HEK293 (cell line): ENCODE data around the gene C19orf47.

Experiments used
- CTCF ChIP-seq: fragments of 450-650 bp; formaldehyde crosslinking; IDR thresholded peaks from 2 replicates; pipeline ENCODE4 v1.5.1; 2016; ENCODE audit warnings: missing biosample characterization, missing genetic modification characterization
- GFI1B ChIP-seq: fragments of 450-650 bp; formaldehyde crosslinking; IDR thresholded peaks from 2 replicates; pipeline ENCODE4 v1.5.1; 2016; ENCODE audit warnings: missing biosample characterization, missing genetic modification characterization
- INSM2 ChIP-seq: fragments of 450-650 bp; formaldehyde crosslinking; IDR thresholded peaks from 2 replicates; pipeline ENCODE4 v1.5.1; 2016; ENCODE audit warnings: missing biosample characterization, missing genetic modification characterization
- KLF17 ChIP-seq: fragments of 450-650 bp; formaldehyde crosslinking; IDR thresholded peaks from 2 replicates; pipeline ENCODE4 v1.5.1; 2016; ENCODE audit warnings: missing biosample characterization, missing genetic modification characterization
- KLF7 ChIP-seq: fragments of 450-650 bp; formaldehyde crosslinking; IDR thresholded peaks from 2 replicates; pipeline ENCODE4 v1.5.1; 2016; ENCODE audit warnings: missing biosample characterization, missing genetic modification characterization, borderline replicate concordance
- MEIS1 ChIP-seq: sonication (generic); formaldehyde crosslinking; IDR thresholded peaks from 2 replicates; pipeline ENCODE4 v1.8.1; 2022; ENCODE audit warnings: missing genetic modification reagents, mild to moderate bottlenecking, borderline replicate concordance
- OSR2 ChIP-seq: fragments of 450-650 bp; formaldehyde crosslinking; IDR thresholded peaks from 2 replicates; pipeline ENCODE4 v1.5.1; 2016; ENCODE audit warnings: missing biosample characterization, missing genetic modification characterization
- SCRT1 ChIP-seq: fragments of 450-650 bp; formaldehyde crosslinking; IDR thresholded peaks from 2 replicates; pipeline ENCODE4 v1.5.1; 2016; ENCODE audit warnings: missing biosample characterization, missing genetic modification characterization, borderline replicate concordance
- YY2 ChIP-seq: fragments of 450-650 bp; formaldehyde crosslinking; IDR thresholded peaks from 2 replicates; pipeline ENCODE4 v1.5.1; 2016; ENCODE audit warnings: missing biosample characterization, missing genetic modification characterization
- ZBTB11 ChIP-seq: fragments of 450-650 bp; formaldehyde crosslinking; conservative IDR thresholded peaks from 2 replicates; pipeline ENCODE4 v1.5.1; 2016; ENCODE audit warnings: low read depth, missing biosample characterization, missing genetic modification characterization
- ZBTB8A ChIP-seq: fragments of 450-650 bp; formaldehyde crosslinking; IDR thresholded peaks from 2 replicates; pipeline ENCODE4 v1.5.1; 2016; ENCODE audit warnings: missing biosample characterization, missing genetic modification characterization
- ZFP3 ChIP-seq: fragments of 450-650 bp; formaldehyde crosslinking; IDR thresholded peaks from 2 replicates; pipeline ENCODE4 v1.5.1; 2016; ENCODE audit warnings: low read depth, missing biosample characterization, missing genetic modification characterization
- ZFP37 ChIP-seq: fragments of 450-650 bp; formaldehyde crosslinking; IDR thresholded peaks from 2 replicates; pipeline ENCODE4 v1.5.1; 2016; ENCODE audit warnings: missing biosample characterization, missing genetic modification characterization
- ZNF19 ChIP-seq: fragments of 450-650 bp; formaldehyde crosslinking; IDR thresholded peaks from 2 replicates; pipeline ENCODE4; 2016; ENCODE audit warnings: missing biosample characterization, missing genetic modification characterization, low read depth
- ZNF202 ChIP-seq: fragments of 450-650 bp; formaldehyde crosslinking; IDR thresholded peaks from 2 replicates; pipeline ENCODE4 v1.5.1; 2016; ENCODE audit warnings: missing biosample characterization, missing genetic modification characterization, borderline replicate concordance
- ZNF26 ChIP-seq: fragments of 450-650 bp; formaldehyde crosslinking; IDR thresholded peaks from 2 replicates; pipeline ENCODE4 v1.5.1; 2016; ENCODE audit warnings: missing biosample characterization, missing genetic modification characterization
- ZNF335 ChIP-seq: fragments of 450-650 bp; formaldehyde crosslinking; conservative IDR thresholded peaks from 2 replicates; pipeline ENCODE4 v1.5.1; 2016; ENCODE audit warnings: missing biosample characterization, missing genetic modification characterization
- ZNF404 ChIP-seq: fragments of 450-650 bp; formaldehyde crosslinking; IDR thresholded peaks from 2 replicates; pipeline ENCODE4 v1.5.1; 2017; ENCODE audit warnings: missing biosample characterization, missing genetic modification characterization
- ZNF449 ChIP-seq: fragments of 450-650 bp; formaldehyde crosslinking; IDR thresholded peaks from 2 replicates; pipeline ENCODE4 v1.5.1; 2017; ENCODE audit warnings: missing biosample characterization, mild to moderate bottlenecking, missing genetic modification characterization, moderate library complexity
- ZNF48 ChIP-seq: fragments of 450-650 bp; formaldehyde crosslinking; IDR thresholded peaks from 2 replicates; pipeline ENCODE4 v1.5.1; 2016; ENCODE audit warnings: missing biosample characterization, missing genetic modification characterization
- ZNF530 ChIP-seq: fragments of 450-650 bp; formaldehyde crosslinking; IDR thresholded peaks from 2 replicates; pipeline ENCODE4 v1.5.1; 2016; ENCODE audit warnings: low read depth, missing biosample characterization, missing genetic modification characterization
- ZNF626 ChIP-seq: fragments of 450-650 bp; sonication (Bioruptor Pico); formaldehyde crosslinking; IDR thresholded peaks from 2 replicates; pipeline ENCODE4 v1.5.1; 2018; ENCODE audit warnings: missing biosample characterization, missing genetic modification characterization, inconsistent platforms
- ZNF654 ChIP-seq: fragments of 450-650 bp; formaldehyde crosslinking; IDR thresholded peaks from 2 replicates; pipeline ENCODE4 v1.5.1; 2016; ENCODE audit warnings: low read depth, missing biosample characterization, missing genetic modification characterization
- ZNF660 ChIP-seq: fragments of 450-650 bp; IDR thresholded peaks from 2 replicates; pipeline ENCODE4 v1.5.1; 2018; ENCODE audit warnings: missing biosample characterization, mild to moderate bottlenecking, missing genetic modification characterization
- ZNF76 ChIP-seq: fragments of 450-650 bp; formaldehyde crosslinking; IDR thresholded peaks from 2 replicates; pipeline ENCODE4; 2016; ENCODE audit warnings: low read depth, missing biosample characterization, missing genetic modification characterization, borderline replicate concordance
- ZNF830 ChIP-seq: fragments of 450-650 bp; IDR thresholded peaks from 2 replicates; pipeline ENCODE4 v1.5.0; 2018; ENCODE audit warnings: missing biosample characterization, missing genetic modification characterization, low read depth, mild to moderate bottlenecking, moderate library complexity

Gene C19orf47

GRCh38 chr19:40348125-40348913 is at the start of gene C19orf47, which contains the start of gene PLD3 (continued):
- TF ChIP-seq ZBTB8A (tag by site-specific recombination) (peak; percentile 53), OSR2 (tag by site-specific recombination) (0 out of 2 replicates have a peak, but pooled peaks have one; percentile 28), ZFP37 (tag by site-specific recombination) (no peak), KLF7 (tag by site-specific recombination) (0 out of 2 replicates have a peak, but pooled peaks have one; percentile 11), ZNF830 (tag by site-specific recombination) (no peak), ZNF626 (tag by site-specific recombination) (no peak), ZNF449 (peak; percentile 70; the same call in 1 of the 2 replicates), ZNF335 (tag by site-specific recombination) (no peak; the same call in 1 of the 2 replicates), SCRT1 (no peak), ZBTB11 (tag by site-specific recombination) (peak; percentile 96), YY2 (tag by site-specific recombination) (peak; percentile 100), ZNF26 (tag by site-specific recombination) (no peak), ZNF530 (tag by site-specific recombination) (no peak), KLF17 (tag by site-specific recombination) (peak; percentile 90), ZNF19 (tag by site-specific recombination) (no peak), ZNF48 (tag by site-specific recombination) (no peak), ZNF404 (tag by site-specific recombination) (peak; percentile 35; the same call in 1 of the 2 replicates), CTCF (tag by site-specific recombination) (peak; percentile 22; the same call in 1 of the 2 replicates), MEIS1 (CRISPR knock-in tag) (no peak), ZNF76 (tag by site-specific recombination) (peak; percentile 90; the same call in 1 of the 2 replicates), INSM2 (tag by site-specific recombination) (peak; percentile 82), ZNF654 (tag by site-specific recombination) (no peak), GFI1B (no peak), ZNF660 (tag by site-specific recombination) (peak; percentile 88), ZFP3 (no peak), ZNF202 (tag by site-specific recombination) (no peak)
